DOHH2 (cell line): ENCODE measurements around the gene NEAT1.
A peak's percentile ranks its signal among the peaks of the same experiment; 100 is the strongest.

Experiments used
- H3F3A ChIP-seq: fragments of 200-600 bp; sonication (generic), shearing (Covaris generic); 2 replicates; pipeline ENCODE4 v1.6.0; 2016; ENCODE audit warnings: antibody characterized with exemption, mild to moderate bottlenecking; ENCODE audit not compliant: control insufficient read depth, insufficient read depth
- H3K27ac ChIP-seq: fragments of 200-600 bp; sonication (generic); 2 replicates; pipeline ENCODE4 v1.5.1; 2014; ENCODE audit warnings: low read depth, mild to moderate bottlenecking, low read length, moderate library complexity
- H3K27me3 ChIP-seq: fragments of 200-600 bp; sonication (generic); 2 replicates; pipeline ENCODE4 v1.6.1; 2014; ENCODE audit warnings: mild to moderate bottlenecking, low read length, mixed read lengths; ENCODE audit not compliant: control insufficient read depth
- H3K36me3 ChIP-seq: fragments of 200-600 bp; sonication (generic); 2 replicates; pipeline ENCODE4 v1.6.1; 2014; ENCODE audit warnings: mild to moderate bottlenecking, low read length, moderate library complexity, mixed read lengths; ENCODE audit not compliant: control insufficient read depth
- H3K4me1 ChIP-seq: fragments of 200-600 bp; sonication (generic); 2 replicates; pipeline ENCODE4 v1.6.1; 2014; ENCODE audit warnings: mild to moderate bottlenecking, low read length, mixed read lengths; ENCODE audit not compliant: control insufficient read depth
- H3K4me2 ChIP-seq: fragments of 200-600 bp; sonication (generic); 2 replicates; pipeline ENCODE4 v1.6.0; 2014; ENCODE audit warnings: mild to moderate bottlenecking, low read length, moderate library complexity
- H3K4me3 ChIP-seq: fragments of 200-600 bp; sonication (generic); 2 replicates; pipeline ENCODE4 v1.5.1; 2014; ENCODE audit warnings: mild to moderate bottlenecking, low read length, mixed read lengths
- H3K79me2 ChIP-seq: fragments of 200-600 bp; sonication (generic); 2 replicates; pipeline ENCODE4 v1.6.1; 2014; ENCODE audit warnings: mild to moderate bottlenecking, low read length, mixed read lengths; ENCODE audit not compliant: control insufficient read depth
- H3K9me2 ChIP-seq: fragments of 200-600 bp; sonication (generic); replicated peaks from 2 replicates; pipeline ENCODE4 v1.6.1; 2014; ENCODE audit warnings: mild to moderate bottlenecking, low read length, mixed read lengths; ENCODE audit not compliant: control insufficient read depth
- H3K9me3 ChIP-seq: fragments of 200-600 bp; sonication (generic); 2 replicates; pipeline ENCODE4 v1.6.1; 2014; ENCODE audit warnings: antibody characterized with exemption, low read length, mixed read lengths; ENCODE audit not compliant: control insufficient read depth, insufficient read depth
- H4K20me1 ChIP-seq: fragments of 200-600 bp; sonication (generic); 2 replicates; pipeline ENCODE4 v1.6.0; 2014; ENCODE audit warnings: low read depth, mild to moderate bottlenecking, antibody characterized with exemption, low read length, moderate library complexity; ENCODE audit not compliant: control insufficient read depth, insufficient read depth
- CTCF ChIP-seq: fragments of 200-600 bp; sonication (generic); IDR thresholded peaks from one replicate; pipeline ENCODE4 v1.5.1; 2014; ENCODE audit warnings: antibody characterized with exemption, mild to moderate bottlenecking, low read depth, low read length; ENCODE audit not compliant: poor library complexity, severe bottlenecking
- EZH2phosphoT487 ChIP-seq: fragments of 200-600 bp; sonication (generic); IDR thresholded peaks from 2 replicates; pipeline ENCODE4 v1.6.1; 2017; ENCODE audit warnings: borderline replicate concordance, mild to moderate bottlenecking, antibody characterized with exemption, low read length, moderate library complexity, mixed read lengths

NEAT1 gene

GRCh38 chr11:65425971-65426838 lies 3.6 kb downstream of the NEAT1 start:
- H3K27ac ChIP-seq: peak overlapping the region; percentile 90
- H3F3A ChIP-seq: peaks cover 81% of the 10 kb centered on the region
- H3K79me2 ChIP-seq: peaks cover 100% of the 10 kb centered on the region
- peaks cover 80% of the 10 kb centered on the region for H3K36me3 ChIP-seq
- no peak for TF ChIP-seq CTCF
- no peak for TF ChIP-seq EZH2phosphoT487
- peaks cover 14% of the 10 kb centered on the region; the same call in 1 of the 2 replicates for H4K20me1 ChIP-seq
- no peaks in the 10 kb centered on the region for H3K9me3 ChIP-seq
- peak overlapping the region; percentile 88 for H3K4me2 ChIP-seq
- H3K4me1 ChIP-seq: peaks cover 65% of the 10 kb centered on the region
- H3K9me2 ChIP-seq: no peaks in the 10 kb centered on the region
- peak overlapping the region; percentile 76 for H3K4me3 ChIP-seq
- no peaks in the 10 kb centered on the region for H3K27me3 ChIP-seq

GRCh38 chr11:65426839-65427690 lies 4.5 kb downstream of the NEAT1 start:
- Histone ChIP-seq H3F3A (peaks cover 78% of the 10 kb centered on the region), H3K27me3 (no peaks in the 10 kb centered on the region), H3K79me2 (peaks cover 100% of the 10 kb centered on the region), H3K9me3 (no peaks in the 10 kb centered on the region), H4K20me1 (peaks cover 14% of the 10 kb centered on the region; the same call in 1 of the 2 replicates), H3K4me3 (peak overlapping the region; percentile 76), H3K36me3 (peaks cover 84% of the 10 kb centered on the region), H3K4me2 (peak overlapping the region; percentile 88), H3K27ac (peak overlapping the region; percentile 90), H3K9me2 (no peaks in the 10 kb centered on the region), H3K4me1 (peaks cover 66% of the 10 kb centered on the region)
- no peak for TF ChIP-seq CTCF
- no peak for TF ChIP-seq EZH2phosphoT487

GRCh38 chr11:65427691-65428577 lies 5.3 kb downstream of the NEAT1 start:
- Histone ChIP-seq H4K20me1 (peaks cover 14% of the 10 kb centered on the region; the same call in 1 of the 2 replicates), H3K4me2 (peak overlapping the region; percentile 88), H3K36me3 (peaks cover 87% of the 10 kb centered on the region), H3K4me3 (peak overlapping the region; percentile 76), H3K79me2 (peaks cover 100% of the 10 kb centered on the region), H3K27ac (peak overlapping the region; percentile 90), H3K9me2 (no peaks in the 10 kb centered on the region), H3K9me3 (no peaks in the 10 kb centered on the region), H3F3A (peaks cover 81% of the 10 kb centered on the region), H3K4me1 (peaks cover 75% of the 10 kb centered on the region), H3K27me3 (no peaks in the 10 kb centered on the region)
- no peak for TF ChIP-seq CTCF
- no peak for TF ChIP-seq EZH2phosphoT487
